Measurements from ENCODE around the gene PREPL.

Gene PREPL

GRCh38 chr2:44277541-44277940 is 83.8 kb downstream of the PREPL start:
- H4K20me1 ChIP-seq (ENCODE audit: low read depth, low read length) = no peaks in the 10 kb centered on the region
- no peaks in the 10 kb centered on the region for H3K9me3 ChIP-seq (ENCODE audit: insufficient read depth, low read length)
- no peak overlapping the region for H2AFZ ChIP-seq (ENCODE audit: low read depth, low read length, severe bottlenecking)
- no peaks in the 10 kb centered on the region for H3K9me2 ChIP-seq (replicated peaks; ENCODE audit: insufficient read depth, low read length)
- H3K79me2 ChIP-seq (ENCODE audit: insufficient read depth, low read length) = no peaks in the 10 kb centered on the region
- no peaks in the 10 kb centered on the region for H3F3A ChIP-seq (ENCODE audit: insufficient read depth)
- no peak for TF ChIP-seq EZH2phosphoT487 (conservative IDR thresholded peaks at IDR 0.05; ENCODE audit: low read length)
- TF ChIP-seq CTCF (IDR thresholded peaks at IDR 0.05; ENCODE audit: insufficient read depth, low read length, poor library complexity, severe bottlenecking) = no peak
- H3K36me3 ChIP-seq (ENCODE audit: low read length) = no peaks in the 10 kb centered on the region
- H3K4me3 ChIP-seq (ENCODE audit: insufficient read depth, low read length, poor library complexity, severe bottlenecking) = no peak overlapping the region
- H3K4me2 ChIP-seq (ENCODE audit: low read depth, low read length, poor library complexity, severe bottlenecking) = no peak overlapping the region
- no peak overlapping the region for H3K9ac ChIP-seq (ENCODE audit: low read length)
- H3K27me3 ChIP-seq (ENCODE audit: low read length) = no peaks in the 10 kb centered on the region
- H3K27ac ChIP-seq (ENCODE audit: low read depth, low read length) = no peak overlapping the region

GRCh38 chr2:44275927-44276303 is 85.4 kb downstream of the PREPL start:
- Histone ChIP-seq H3K9ac (ENCODE audit: low read length) (no peak overlapping the region), H3K27ac (ENCODE audit: low read depth, low read length) (no peak overlapping the region), H3K4me2 (ENCODE audit: low read depth, low read length, poor library complexity, severe bottlenecking) (no peak overlapping the region), H3K4me3 (ENCODE audit: insufficient read depth, low read length, poor library complexity, severe bottlenecking) (no peak overlapping the region), H3F3A (ENCODE audit: insufficient read depth) (no peaks in the 10 kb centered on the region), H3K9me3 (ENCODE audit: insufficient read depth, low read length) (no peaks in the 10 kb centered on the region), H3K9me2 (replicated peaks; ENCODE audit: insufficient read depth, low read length) (no peaks in the 10 kb centered on the region), H3K79me2 (ENCODE audit: insufficient read depth, low read length) (no peaks in the 10 kb centered on the region), H3K36me3 (ENCODE audit: low read length) (no peaks in the 10 kb centered on the region), H2AFZ (ENCODE audit: low read depth, low read length, severe bottlenecking) (no peak overlapping the region), H4K20me1 (ENCODE audit: low read depth, low read length) (no peaks in the 10 kb centered on the region), H3K27me3 (ENCODE audit: low read length) (no peaks in the 10 kb centered on the region)
- no peak for TF ChIP-seq CTCF (IDR thresholded peaks at IDR 0.05; ENCODE audit: insufficient read depth, low read length, poor library complexity, severe bottlenecking)
- TF ChIP-seq EZH2phosphoT487 (conservative IDR thresholded peaks at IDR 0.05; ENCODE audit: low read length) = no peak

DNA sequence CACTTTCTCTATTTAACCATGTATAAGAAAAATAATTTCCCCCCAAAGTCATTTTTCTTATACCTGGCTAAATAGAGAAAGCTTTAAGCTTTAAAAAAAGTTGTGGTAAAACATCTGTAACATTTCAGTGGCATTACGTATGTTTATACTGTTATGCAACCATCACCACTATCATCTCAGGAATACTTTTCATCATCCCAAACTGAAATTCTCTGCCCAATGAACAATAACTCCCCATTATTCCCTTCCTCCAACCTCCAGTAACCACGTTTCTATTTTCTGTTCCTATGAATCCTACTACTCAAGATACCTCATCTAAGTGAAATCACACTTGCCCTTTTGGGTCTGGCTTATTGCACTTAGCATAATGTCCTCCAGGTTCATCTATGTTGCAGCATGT is 87.7 kb downstream of the PREPL start:
- Histone ChIP-seq H3K36me3 (ENCODE audit: low read length) (no peaks in the 10 kb centered on the region), H3K27ac (ENCODE audit: low read depth, low read length) (no peak overlapping the region), H3K9me3 (ENCODE audit: insufficient read depth, low read length) (no peaks in the 10 kb centered on the region), H3K9me2 (replicated peaks; ENCODE audit: insufficient read depth, low read length) (no peaks in the 10 kb centered on the region), H4K20me1 (ENCODE audit: low read depth, low read length) (no peaks in the 10 kb centered on the region), H3K4me3 (ENCODE audit: insufficient read depth, low read length, poor library complexity, severe bottlenecking) (no peak overlapping the region), H3K9ac (ENCODE audit: low read length) (no peak overlapping the region), H3F3A (ENCODE audit: insufficient read depth) (no peaks in the 10 kb centered on the region), H3K4me2 (ENCODE audit: low read depth, low read length, poor library complexity, severe bottlenecking) (no peak overlapping the region), H3K79me2 (ENCODE audit: insufficient read depth, low read length) (no peaks in the 10 kb centered on the region), H2AFZ (ENCODE audit: low read depth, low read length, severe bottlenecking) (no peak overlapping the region), H3K27me3 (ENCODE audit: low read length) (no peaks in the 10 kb centered on the region)
- no peak for TF ChIP-seq CTCF (IDR thresholded peaks at IDR 0.05; ENCODE audit: insufficient read depth, low read length, poor library complexity, severe bottlenecking)
- no peak for TF ChIP-seq EZH2phosphoT487 (conservative IDR thresholded peaks at IDR 0.05; ENCODE audit: low read length)

GRCh38 chr2:44273076-44273475 is 88.2 kb downstream of the PREPL start:
- no peak overlapping the region for H3K9ac ChIP-seq (ENCODE audit: low read length)
- no peaks in the 10 kb centered on the region for H3K36me3 ChIP-seq (ENCODE audit: low read length)
- H3K4me2 ChIP-seq (ENCODE audit: low read depth, low read length, poor library complexity, severe bottlenecking) = no peak overlapping the region
- H3K27me3 ChIP-seq (ENCODE audit: low read length) = no peaks in the 10 kb centered on the region
- H3K4me3 ChIP-seq (ENCODE audit: insufficient read depth, low read length, poor library complexity, severe bottlenecking) = no peak overlapping the region
- no peak for TF ChIP-seq CTCF (IDR thresholded peaks at IDR 0.05; ENCODE audit: insufficient read depth, low read length, poor library complexity, severe bottlenecking)
- TF ChIP-seq EZH2phosphoT487 (conservative IDR thresholded peaks at IDR 0.05; ENCODE audit: low read length) = no peak
- no peaks in the 10 kb centered on the region for H3F3A ChIP-seq (ENCODE audit: insufficient read depth)
- H4K20me1 ChIP-seq (ENCODE audit: low read depth, low read length) = no peaks in the 10 kb centered on the region
- H3K9me2 ChIP-seq (replicated peaks; ENCODE audit: insufficient read depth, low read length) = no peaks in the 10 kb centered on the region
- H3K27ac ChIP-seq (ENCODE audit: low read depth, low read length) = no peak overlapping the region
- H3K79me2 ChIP-seq (ENCODE audit: insufficient read depth, low read length) = no peaks in the 10 kb centered on the region
- no peaks in the 10 kb centered on the region for H3K9me3 ChIP-seq (ENCODE audit: insufficient read depth, low read length)
- no peak overlapping the region for H2AFZ ChIP-seq (ENCODE audit: low read depth, low read length, severe bottlenecking)

All from SU-DHL-6 (cell line).